Activated naive CD4-positive, alpha-beta T cell treated with anti-CD3 and anti-CD28 coated beads, Interleukin-2, amount 50 U/mL, for 24 hours (primary cell): Measurements from ENCODE around the gene PLEKHA1.

ENCODE experiments used
- H3K27ac Mint-ChIP-seq: one replicate; pipeline ENCODE4 v1.8.0; 2021; ENCODE audit warnings: mild to moderate bottlenecking, mixed read lengths
- H3K27me3 Mint-ChIP-seq: one replicate; pipeline ENCODE4 v1.8.0; 2021; ENCODE audit warnings: mixed read lengths
- H3K36me3 Mint-ChIP-seq: one replicate; pipeline ENCODE4 v1.8.0; 2021; ENCODE audit warnings: mixed read lengths
- H3K4me1 Mint-ChIP-seq: one replicate; pipeline ENCODE4 v1.8.0; 2021; ENCODE audit warnings: mixed read lengths
- H3K4me3 Mint-ChIP-seq: one replicate; pipeline ENCODE4 v1.8.0; 2021; ENCODE audit warnings: mild to moderate bottlenecking, mixed read lengths
- H3K9me3 Mint-ChIP-seq: one replicate; pipeline ENCODE4 v1.8.0; 2021; ENCODE audit warnings: mixed read lengths

Gene PLEKHA1

GRCh38 chr10:122421054-122421625 lies 46.6 kb downstream of the PLEKHA1 start:
- Mint-ChIP-seq H3K9me3 (no peaks in the 10 kb centered on the region), H3K36me3 (peaks cover 24% of the 10 kb centered on the region), H3K27ac (peak overlapping the region; percentile 93), H3K4me3 (peak overlapping the region; percentile 53), H3K27me3 (no peaks in the 10 kb centered on the region), H3K4me1 (peaks cover 87% of the 10 kb centered on the region)

- H3K36me3 Mint-ChIP-seq: peaks cover 21% of the 10 kb centered on the region
- peak overlapping the region; percentile 74 for H3K27ac Mint-ChIP-seq
- no peaks in the 10 kb centered on the region for H3K27me3 Mint-ChIP-seq
- H3K4me3 Mint-ChIP-seq: no peak overlapping the region
- no peaks in the 10 kb centered on the region for H3K9me3 Mint-ChIP-seq
- H3K4me1 Mint-ChIP-seq: peaks cover 83% of the 10 kb centered on the region
These were observed 47.2 kb downstream of the PLEKHA1 start for GRCh38 chr10:122421742-122422141.

DNA sequence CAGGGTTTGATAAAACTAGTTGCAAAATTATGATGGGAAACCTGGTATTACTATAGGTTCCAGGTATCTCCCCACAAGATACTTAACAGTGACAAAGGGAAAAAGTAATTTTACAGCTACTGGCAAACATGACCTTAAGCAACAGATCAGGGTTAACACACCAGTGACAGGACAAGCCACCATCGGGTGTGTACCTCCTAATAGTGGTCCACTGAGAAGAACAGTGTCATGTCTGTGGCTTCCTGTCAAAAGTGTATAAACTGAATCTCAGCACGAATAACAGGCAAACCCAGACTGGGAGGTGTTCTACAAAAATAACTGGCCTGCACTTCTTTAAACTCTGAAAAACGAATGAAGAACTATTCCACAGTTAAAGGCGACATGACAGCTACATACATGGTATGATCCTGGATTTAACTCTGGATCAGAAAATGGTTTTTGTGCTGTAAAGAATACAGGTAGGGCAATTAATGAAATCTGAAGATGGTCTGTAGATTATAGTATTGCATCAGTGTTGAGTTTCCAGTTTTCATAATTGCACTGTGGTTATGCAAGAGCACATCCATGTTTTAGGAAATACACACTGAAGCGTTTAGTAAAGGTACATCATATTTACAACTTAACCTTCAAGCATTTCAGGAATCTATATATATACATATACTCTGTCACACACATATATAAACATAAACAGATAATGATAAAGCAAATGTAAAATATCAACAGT lies 47.9 kb downstream of the PLEKHA1 start:
- H3K4me3 Mint-ChIP-seq: peak overlapping the region; percentile 30
- peaks cover 23% of the 10 kb centered on the region for H3K36me3 Mint-ChIP-seq
- H3K9me3 Mint-ChIP-seq: no peaks in the 10 kb centered on the region
- peak overlapping the region; percentile 74 for H3K27ac Mint-ChIP-seq
- H3K27me3 Mint-ChIP-seq: no peaks in the 10 kb centered on the region
- peaks cover 83% of the 10 kb centered on the region for H3K4me1 Mint-ChIP-seq

GRCh38 chr10:122424059-122424458 lies 49.6 kb downstream of the PLEKHA1 start:
- H3K4me3 Mint-ChIP-seq: no peak overlapping the region
- no peak overlapping the region for H3K27ac Mint-ChIP-seq
- no peaks in the 10 kb centered on the region for H3K9me3 Mint-ChIP-seq
- H3K4me1 Mint-ChIP-seq: peaks cover 74% of the 10 kb centered on the region
- peaks cover 21% of the 10 kb centered on the region for H3K36me3 Mint-ChIP-seq
- no peaks in the 10 kb centered on the region for H3K27me3 Mint-ChIP-seq

- Mint-ChIP-seq H3K9me3 (no peaks in the 10 kb centered on the region), H3K4me1 (peaks cover 46% of the 10 kb centered on the region), H3K4me3 (peak overlapping the region; percentile 16), H3K27me3 (no peaks in the 10 kb centered on the region), H3K36me3 (peaks cover 12% of the 10 kb centered on the region), H3K27ac (peak overlapping the region; percentile 79)
These were observed 52.3 kb downstream of the PLEKHA1 start for GRCh38 chr10:122426829-122427228.

DNA sequence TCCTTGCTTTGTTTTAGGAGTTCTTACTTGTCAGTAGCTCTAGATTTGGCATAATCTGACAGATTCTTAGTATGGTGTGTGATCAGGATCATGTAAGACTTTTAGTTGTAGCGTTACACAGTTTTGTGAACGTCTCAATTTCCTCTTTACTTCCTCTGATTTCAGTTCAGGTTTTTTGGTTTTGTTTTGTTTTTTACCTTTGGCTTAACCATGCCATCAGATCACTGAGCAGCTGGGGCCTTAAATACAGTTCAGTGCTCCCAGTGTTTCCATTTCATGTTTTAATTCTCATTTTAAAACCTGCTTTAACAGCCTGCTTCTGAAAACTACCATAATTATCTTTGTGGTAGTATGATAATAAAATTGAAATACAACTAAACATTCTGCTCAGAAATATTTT lies 52.8 kb downstream of the PLEKHA1 start:
- H3K36me3 Mint-ChIP-seq: peaks cover 11% of the 10 kb centered on the region
- H3K4me3 Mint-ChIP-seq: peak overlapping the region; percentile 16
- no peaks in the 10 kb centered on the region for H3K9me3 Mint-ChIP-seq
- peak overlapping the region; percentile 79 for H3K27ac Mint-ChIP-seq
- no peaks in the 10 kb centered on the region for H3K27me3 Mint-ChIP-seq
- H3K4me1 Mint-ChIP-seq: peaks cover 42% of the 10 kb centered on the region

DNA sequence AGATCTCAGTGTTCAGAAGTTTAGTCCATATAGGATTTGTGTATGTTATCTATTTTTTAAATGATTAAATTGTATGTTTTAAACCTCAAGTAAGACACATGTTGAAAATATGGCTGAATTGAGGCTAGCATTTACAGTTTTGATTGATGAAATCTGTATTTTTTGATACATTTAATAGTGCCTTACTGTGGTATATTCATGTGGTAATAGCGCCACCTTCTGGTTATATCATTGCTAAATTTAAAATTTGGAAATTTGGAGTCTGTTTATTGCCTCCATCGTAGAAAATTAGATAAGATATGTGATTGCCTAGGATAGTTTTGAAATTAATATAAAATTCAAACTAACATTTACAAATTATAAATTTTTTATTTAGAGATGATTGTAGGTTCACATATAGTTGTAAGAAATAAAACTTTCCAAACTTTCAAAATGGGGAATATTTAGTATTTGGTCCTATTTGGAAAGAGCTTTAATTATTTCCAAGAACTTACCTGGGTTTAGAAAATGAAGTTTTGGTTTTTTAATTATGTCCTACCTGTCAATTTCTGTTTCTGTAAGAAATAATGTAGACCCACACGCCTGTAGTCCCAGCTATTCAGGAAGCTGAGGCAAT lies 60.8 kb downstream of the PLEKHA1 start:
- H3K4me3 Mint-ChIP-seq: no peak overlapping the region
- peaks cover 6% of the 10 kb centered on the region for H3K36me3 Mint-ChIP-seq
- H3K4me1 Mint-ChIP-seq: no peaks in the 10 kb centered on the region
- H3K27me3 Mint-ChIP-seq: no peaks in the 10 kb centered on the region
- peaks cover 2% of the 10 kb centered on the region for H3K9me3 Mint-ChIP-seq
- no peak overlapping the region for H3K27ac Mint-ChIP-seq

GRCh38 chr10:122441961-122442360 lies 67.5 kb downstream of the PLEKHA1 start:
- H3K4me1 Mint-ChIP-seq: no peaks in the 10 kb centered on the region
- peaks cover 5% of the 10 kb centered on the region for H3K9me3 Mint-ChIP-seq
- H3K4me3 Mint-ChIP-seq: no peak overlapping the region
- no peaks in the 10 kb centered on the region for H3K27me3 Mint-ChIP-seq
- peaks cover 8% of the 10 kb centered on the region for H3K36me3 Mint-ChIP-seq
- no peak overlapping the region for H3K27ac Mint-ChIP-seq

GRCh38 chr10:122445469-122445868 lies 71.0 kb downstream of the PLEKHA1 start:
- Mint-ChIP-seq H3K4me3 (no peak overlapping the region), H3K27ac (no peak overlapping the region), H3K36me3 (peaks cover under 1% of the 10 kb centered on the region), H3K4me1 (no peaks in the 10 kb centered on the region), H3K27me3 (peaks cover 3% of the 10 kb centered on the region), H3K9me3 (peaks cover 1% of the 10 kb centered on the region)

DNA sequence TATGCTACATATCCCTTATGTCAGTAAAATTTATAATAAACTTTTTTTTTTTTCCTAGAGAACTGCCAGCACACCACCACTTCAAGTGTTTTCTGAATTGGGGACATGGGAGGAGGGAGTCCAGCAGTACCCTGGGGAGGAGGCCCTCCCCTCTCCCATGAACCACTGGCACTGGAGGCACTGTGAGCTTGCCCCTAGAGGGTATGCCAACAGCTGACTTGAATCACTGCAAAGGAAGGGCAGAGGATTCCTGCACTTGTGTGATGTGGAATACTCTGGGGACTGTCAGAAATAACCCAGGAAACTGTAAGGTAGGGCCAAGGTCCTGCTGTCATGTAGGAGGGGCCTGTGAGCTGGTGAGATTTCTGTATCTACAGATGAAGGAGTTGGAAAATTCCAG lies 71.4 kb downstream of the PLEKHA1 start:
- no peaks in the 10 kb centered on the region for H3K4me1 Mint-ChIP-seq
- H3K4me3 Mint-ChIP-seq: no peak overlapping the region
- H3K9me3 Mint-ChIP-seq: no peaks in the 10 kb centered on the region
- H3K27ac Mint-ChIP-seq: no peak overlapping the region
- no peaks in the 10 kb centered on the region for H3K36me3 Mint-ChIP-seq
- peaks cover 3% of the 10 kb centered on the region for H3K27me3 Mint-ChIP-seq

DNA sequence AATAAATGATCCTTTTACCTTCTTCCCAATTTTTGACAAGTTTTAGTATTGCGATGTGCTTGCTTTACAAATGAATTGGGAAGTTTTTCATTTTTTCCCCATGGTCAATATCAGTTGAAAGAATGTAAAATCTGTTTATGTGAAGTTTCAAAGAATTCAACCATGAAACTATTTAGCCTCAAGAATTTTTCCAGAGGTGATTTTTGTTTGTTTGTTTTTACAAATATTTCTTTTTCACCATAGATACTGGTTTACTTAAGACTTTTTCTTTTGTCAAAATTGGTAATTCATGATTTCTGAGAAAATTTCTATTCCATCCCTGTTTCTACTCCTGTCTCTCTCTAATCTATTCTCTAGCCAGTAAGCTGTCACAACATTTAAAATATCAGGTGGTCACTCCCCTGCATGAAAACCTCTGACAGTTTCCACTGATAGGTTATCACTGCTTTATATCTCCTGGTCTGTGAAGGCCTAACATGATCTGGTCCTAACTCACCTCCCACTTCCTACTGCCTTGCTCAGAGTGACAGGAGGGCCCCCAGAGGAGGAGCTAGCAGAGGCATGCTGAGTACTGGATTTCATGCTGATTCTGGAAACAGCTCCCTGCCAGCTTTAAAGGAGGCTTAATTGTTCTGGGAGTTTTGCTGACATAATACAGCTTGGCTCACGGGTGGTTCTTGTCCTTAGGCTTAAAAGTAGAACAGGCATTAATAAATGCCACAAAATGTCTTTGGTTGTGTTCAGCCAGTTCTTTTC lies 72.3 kb downstream of the PLEKHA1 start:
- peaks cover 3% of the 10 kb centered on the region for H3K27me3 Mint-ChIP-seq
- H3K4me1 Mint-ChIP-seq: no peaks in the 10 kb centered on the region
- no peak overlapping the region for H3K4me3 Mint-ChIP-seq
- H3K36me3 Mint-ChIP-seq: no peaks in the 10 kb centered on the region
- no peak overlapping the region for H3K27ac Mint-ChIP-seq
- H3K9me3 Mint-ChIP-seq: no peaks in the 10 kb centered on the region

- Mint-ChIP-seq H3K4me3 (no peak overlapping the region), H3K27ac (no peak overlapping the region), H3K36me3 (no peaks in the 10 kb centered on the region), H3K4me1 (no peaks in the 10 kb centered on the region), H3K9me3 (no peaks in the 10 kb centered on the region), H3K27me3 (peaks cover 3% of the 10 kb centered on the region)
These were observed 74.1 kb downstream of the PLEKHA1 start for GRCh38 chr10:122448600-122448999.

DNA sequence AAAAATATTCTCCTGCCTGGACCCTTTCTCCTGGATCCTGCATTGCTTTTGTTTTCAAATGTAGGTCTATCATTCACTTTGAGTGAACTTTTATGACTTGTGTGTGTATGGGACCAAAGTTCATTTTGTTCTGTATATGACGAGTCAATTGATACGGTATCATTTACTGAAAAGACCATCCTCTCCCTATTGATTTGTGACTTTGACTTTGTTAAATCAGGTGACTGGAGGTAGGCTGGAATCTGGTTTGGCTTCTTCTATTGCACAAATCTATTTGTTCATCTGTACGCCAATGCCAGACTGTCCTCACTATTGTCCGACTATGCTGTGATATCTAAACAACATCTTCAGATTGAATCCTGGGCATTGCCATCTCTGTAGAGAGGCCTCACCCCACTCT lies 74.6 kb downstream of the PLEKHA1 start:
- Mint-ChIP-seq H3K4me3 (no peak overlapping the region), H3K4me1 (no peaks in the 10 kb centered on the region), H3K9me3 (no peaks in the 10 kb centered on the region), H3K36me3 (no peaks in the 10 kb centered on the region), H3K27me3 (peaks cover 3% of the 10 kb centered on the region), H3K27ac (no peak overlapping the region)

- Mint-ChIP-seq H3K27me3 (peaks cover 3% of the 10 kb centered on the region), H3K9me3 (no peaks in the 10 kb centered on the region), H3K4me1 (no peaks in the 10 kb centered on the region)
These were observed 76.0 kb downstream of the PLEKHA1 start for GRCh38 chr10:122450353-122450990.

DNA sequence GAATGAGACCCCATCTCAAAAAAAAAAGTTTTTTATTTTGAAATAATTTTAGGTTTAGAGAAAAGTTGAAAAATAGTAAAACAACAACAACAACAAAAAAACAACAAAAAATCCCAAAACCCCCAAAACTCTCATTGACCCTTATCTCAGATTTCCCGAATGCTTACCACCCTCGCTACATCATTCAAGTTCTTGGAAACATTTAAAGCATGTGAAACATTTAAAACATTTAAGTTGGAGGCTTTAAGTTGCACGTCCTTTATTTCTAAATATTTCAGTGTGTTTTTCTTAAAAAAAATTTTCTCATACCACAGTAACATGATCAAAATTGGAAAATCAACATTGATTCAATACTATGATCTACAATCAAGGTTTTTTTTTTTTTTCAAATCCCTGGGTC lies 79.6 kb downstream of the PLEKHA1 start:
- Mint-ChIP-seq H3K9me3 (no peaks in the 10 kb centered on the region), H3K36me3 (no peaks in the 10 kb centered on the region), H3K27ac (no peak overlapping the region), H3K27me3 (peaks cover 14% of the 10 kb centered on the region), H3K4me3 (no peak overlapping the region), H3K4me1 (no peaks in the 10 kb centered on the region)

More at GRCh38 chr10:122450353-122450990, 76.0 kb downstream of the PLEKHA1 start:
- Mint-ChIP-seq H3K27ac (no peak overlapping the region), H3K36me3 (no peaks in the 10 kb centered on the region), H3K4me3 (no peak overlapping the region)
